GM12872 (cell line): Measurements from ENCODE around the gene KCTD12.

Experiments
- CTCF ChIP-seq: IDR thresholded peaks from 3 replicates; pipeline ENCODE4 v1.5.1; 2011; ENCODE audit warnings: low read depth, mild to moderate bottlenecking, low read length, moderate library complexity; ENCODE audit not compliant: insufficient read depth

The KCTD12 gene

GRCh38 chr13:76837801-76838200 is 48.4 kb downstream of the KCTD12 start:
- no peak for TF ChIP-seq CTCF

GRCh38 chr13:76836311-76836710 is 49.9 kb downstream of the KCTD12 start:
- no peak for TF ChIP-seq CTCF

- TF ChIP-seq CTCF = no peak
Observed at GRCh38 chr13:76833441-76833954, 52.7 kb downstream of the KCTD12 start.

- TF ChIP-seq CTCF = no peak
Observed at GRCh38 chr13:76832258-76832988, 53.8 kb downstream of the KCTD12 start.

GRCh38 chr13:76830805-76831204 is 55.4 kb downstream of the KCTD12 start:
- no peak for TF ChIP-seq CTCF
